Measurements from ENCODE around the gene HOXA13.

Gene HOXA13

GRCh38 chr7:27187475-27188385, 12.2 kb downstream of the HOXA13 start:
- in situ Hi-C loops (cut with HindIII; ENCODE audit: low pct_ligation_motif_present, low pct_unique_long_range_greater_than_20kb, low sequenced_read_pairs), result no loop called here
- DNase-seq, result no peak

- DNase-seq, result no peak
- in situ Hi-C loops (cut with HindIII; ENCODE audit: low pct_ligation_motif_present, low pct_unique_long_range_greater_than_20kb, low sequenced_read_pairs), result no loop called here
Measured at GRCh38 chr7:27186668-27187474, 13.0 kb downstream of the HOXA13 start.

- DNase-seq, result no peak
- in situ Hi-C loops (cut with HindIII; ENCODE audit: low pct_ligation_motif_present, low pct_unique_long_range_greater_than_20kb, low sequenced_read_pairs), result no loop called here
Measured at GRCh38 chr7:27185854-27186667, 13.8 kb downstream of the HOXA13 start.

GRCh38 chr7:27185013-27185853, 14.7 kb downstream of the HOXA13 start, which contains the start of gene HOXA11:
HOXA11 (minus strand) TSS chr7:27185232; CDS start chr7:27185144, 88 bp downstream.
- no peak for DNase-seq

GRCh38 chr7:27184337-27185012, 15.4 kb downstream of the HOXA13 start:
- DNase-seq, result peak; percentile 79
- in situ Hi-C loops (cut with HindIII; ENCODE audit: low pct_ligation_motif_present, low pct_unique_long_range_greater_than_20kb, low sequenced_read_pairs), result no loop called here

More at GRCh38 chr7:27185013-27185853, 14.7 kb downstream of the HOXA13 start, which contains the start of gene HOXA11:
- in situ Hi-C loops (cut with HindIII; ENCODE audit: low pct_ligation_motif_present, low pct_unique_long_range_greater_than_20kb, low sequenced_read_pairs), result no loop called here

- in situ Hi-C loops (cut with HindIII; ENCODE audit: low pct_ligation_motif_present, low pct_unique_long_range_greater_than_20kb, low sequenced_read_pairs), result no loop called here
- peak; percentile 50 for DNase-seq
Measured at GRCh38 chr7:27183682-27184336, 16.1 kb downstream of the HOXA13 start.

- no peak for DNase-seq
- in situ Hi-C loops (cut with HindIII; ENCODE audit: low pct_ligation_motif_present, low pct_unique_long_range_greater_than_20kb, low sequenced_read_pairs), result no loop called here
Measured at GRCh38 chr7:27182861-27183681, 16.8 kb downstream of the HOXA13 start.

- in situ Hi-C loops (cut with HindIII; ENCODE audit: low pct_ligation_motif_present, low pct_unique_long_range_greater_than_20kb, low sequenced_read_pairs), result no loop called here
- no peak for DNase-seq
Measured at GRCh38 chr7:27182285-27182841, 17.5 kb downstream of the HOXA13 start.

- DNase-seq, result no peak
- in situ Hi-C loops (cut with HindIII; ENCODE audit: low pct_ligation_motif_present, low pct_unique_long_range_greater_than_20kb, low sequenced_read_pairs), result no loop called here
Measured at GRCh38 chr7:27181795-27182275, 18.1 kb downstream of the HOXA13 start.

- in situ Hi-C loops (cut with HindIII; ENCODE audit: low pct_ligation_motif_present, low pct_unique_long_range_greater_than_20kb, low sequenced_read_pairs), result no loop called here
Measured at GRCh38 chr7:27180431-27181420, 19.2 kb downstream of the HOXA13 start.

GRCh38 chr7:27179503-27180430, 20.1 kb downstream of the HOXA13 start:
- in situ Hi-C loops (cut with HindIII; ENCODE audit: low pct_ligation_motif_present, low pct_unique_long_range_greater_than_20kb, low sequenced_read_pairs), result no loop called here
- DNase-seq, result peak; percentile 93

More at GRCh38 chr7:27180431-27181420, 19.2 kb downstream of the HOXA13 start:
- no peak for DNase-seq

GRCh38 chr7:27179030-27179429, 20.9 kb downstream of the HOXA13 start:
- in situ Hi-C loops (cut with HindIII; ENCODE audit: low pct_ligation_motif_present, low pct_unique_long_range_greater_than_20kb, low sequenced_read_pairs), result no loop called here
- no peak for DNase-seq

GRCh38 chr7:27178366-27178765, 21.5 kb downstream of the HOXA13 start:
- in situ Hi-C loops (cut with HindIII; ENCODE audit: low pct_ligation_motif_present, low pct_unique_long_range_greater_than_20kb, low sequenced_read_pairs), result no loop called here
- no peak for DNase-seq

All from ACHN (cell line).